K562 (cell line): ENCODE measurements around the gene UTP20. TPM values are rescaled to one million over a fixed set of nuclear protein-coding genes. Genes with fewer than 3 reads are reported as not detected.

Experiments used
- ATAC-seq: fragments of 200-7000 bp; cut with Tn5 transposase; 3 replicates; pipeline ENCODE4 v1.9.1; 2020; ENCODE audit warnings: moderate library complexity
- BruUV-seq: library from RNA; stranded (reverse); fragments of 400-500 nt; replicated peaks from 2 replicates; lab custom pipeline; 2021; lab: Mats Ljungman, UMichigan
- CTCF ChIA-PET: fragments of 300-600 bp; formaldehyde crosslinking; extraction: SDS; loops from one replicate; lab custom pipeline; 2021; ENCODE audit warnings: low intra/inter-chr PET ratio; lab: Yijun Ruan, JAX
- POLR2A ChIA-PET: fragments of 300-600, 350-650 bp; sonication (Branson Sonifier 250); formaldehyde crosslinking; extraction: SDS; loops from one replicate; lab custom pipeline; 2021; ENCODE audit warnings: antibody characterized with exemption, inconsistent platforms; lab: Yijun Ruan, JAX
- DNase-seq, 4 experiments: peaks; one replicate each; pipeline versions ENCODE4 v3.0.0 to v3.0.0-alpha.2; 2011 to 2018; ENCODE audit warnings: low spot score in 3 of 4, mixed read lengths in 3 of 4; ENCODE audit errors: extremely low read depth in 1 of 4
- FAIRE-seq: peaks from 2 replicates; lab custom pipeline; 2011; peaks lifted over from hg19 to GRCh38; lab: Jason Lieb, UNC
- H2AFZ ChIP-seq: 2 replicates; pipeline ENCODE4 v1.6.0; 2011; ENCODE audit warnings: low read depth, low read length, control low read depth, inconsistent platforms
- H3K27ac ChIP-seq: fragments of 200-600 bp; 3 replicates; pipeline ENCODE4 v1.8.0; 2011; ENCODE audit warnings: low read depth, mild to moderate bottlenecking, control low read depth, inconsistent platforms, low read length, moderate library complexity, mixed read lengths; ENCODE audit errors: extremely low read depth
- H3K27me3 ChIP-seq, 2 experiments: fragments of 300-600 bp in 1 of 2; 2 replicates in 1 of 2; 3 replicates in 1 of 2; pipeline versions ENCODE4 v1.6.0 to v1.8.0; 2011; ENCODE audit warnings: inconsistent platforms in 2 of 2, low read length in 2 of 2, mild to moderate bottlenecking in 1 of 2, mixed read lengths in 1 of 2, moderate library complexity in 1 of 2; ENCODE audit not compliant: control insufficient read depth in 2 of 2, insufficient read depth in 2 of 2
- H3K36me3 ChIP-seq: fragments of 300-600 bp; 3 replicates; pipeline ENCODE4 v1.8.0; 2011; ENCODE audit warnings: mild to moderate bottlenecking, low read length, inconsistent platforms; ENCODE audit not compliant: control insufficient read depth, insufficient read depth
- H3K4me1 ChIP-seq, 2 experiments: fragments of 200-600 bp in 1 of 2; replicated peaks in 1 of 2; 2 replicates in 1 of 2; 3 replicates in 1 of 2; pipeline versions ENCODE4 v1.5.1 to v1.8.0; 2011; ENCODE audit warnings: inconsistent platforms in 2 of 2, low read length in 2 of 2, mild to moderate bottlenecking in 1 of 2, mixed read lengths in 1 of 2, moderate library complexity in 1 of 2; ENCODE audit not compliant: control insufficient read depth in 2 of 2, insufficient read depth in 2 of 2
- H3K4me2 ChIP-seq: 2 replicates; pipeline ENCODE4 v1.6.1; 2011; ENCODE audit warnings: low read length, control low read depth, inconsistent platforms, mixed read lengths; ENCODE audit not compliant: insufficient read depth
- H3K4me3 ChIP-seq: fragments of 200-600 bp; sonication (generic), shearing (Covaris generic); 2 replicates; pipeline ENCODE4 v1.5.1; 2016; ENCODE audit warnings: control low read depth, inconsistent platforms
- H3K79me2 ChIP-seq: fragments of 200-600 bp; 3 replicates; pipeline ENCODE4 v1.8.0; 2011; ENCODE audit warnings: low read length, inconsistent platforms; ENCODE audit not compliant: control insufficient read depth, insufficient read depth
- H3K9ac ChIP-seq, 2 experiments: 2 replicates each; pipeline versions ENCODE4 v1.6.0 to v1.6.1; 2011; ENCODE audit warnings: low read depth in 2 of 2, low read length in 2 of 2, control low read depth in 1 of 2, inconsistent platforms in 1 of 2, mild to moderate bottlenecking in 1 of 2, mixed read lengths in 1 of 2; ENCODE audit not compliant: insufficient read depth in 1 of 2
- H3K9me1 ChIP-seq: one replicate; pipeline ENCODE4 v1.6.0; 2011; ENCODE audit warnings: inconsistent platforms, mild to moderate bottlenecking, low read length, moderate library complexity; ENCODE audit not compliant: control insufficient read depth, insufficient read depth
- H3K9me3 ChIP-seq: replicated peaks from 2 replicates; pipeline ENCODE4 v1.5.1; 2011; ENCODE audit warnings: low read depth, low read length, inconsistent platforms; ENCODE audit not compliant: control insufficient read depth, insufficient read depth
- H4K20me1 ChIP-seq: replicated peaks from 2 replicates; pipeline ENCODE4 v1.6.1; 2011; ENCODE audit warnings: low read length, inconsistent platforms, mixed read lengths; ENCODE audit not compliant: control insufficient read depth, insufficient read depth
- ADNP ChIP-seq: fragments of 200-800 bp; sonication (Bioruptor generic); IDR thresholded peaks from 2 replicates; pipeline ENCODE4 v1.6.1; 2016; ENCODE audit warnings: missing genetic modification characterization, missing compliant biosample characterization
- E2F6 ChIP-seq, 2 experiments: IDR thresholded peaks; 2 replicates each; pipeline ENCODE4 v1.6.1; 2011; ENCODE audit warnings: borderline replicate concordance in 1 of 2, control low read depth in 1 of 2, low read depth in 1 of 2, low read length in 1 of 2, mild to moderate bottlenecking in 1 of 2, mixed read lengths in 1 of 2, moderate library complexity in 1 of 2; ENCODE audit not compliant: insufficient read depth in 1 of 2, insufficient read length in 1 of 2, poor library complexity in 1 of 2, severe bottlenecking in 1 of 2; ENCODE audit errors: extremely low read depth in 1 of 2
- HLTF ChIP-seq: fragments of 450-650 bp; IDR thresholded peaks from 2 replicates; pipeline ENCODE4 v1.6.1; 2016
- HNRNPH1 ChIP-seq: fragments of 200-400 bp; formaldehyde crosslinking; optimal IDR thresholded peaks from 2 replicates; pipeline ENCODE3; 2017; ENCODE audit warnings: low read depth, mild to moderate bottlenecking, low read length, moderate library complexity
- KLF13 ChIP-seq: fragments of 450-650 bp; IDR thresholded peaks from 2 replicates; pipeline ENCODE4 v1.6.1; 2016; ENCODE audit warnings: missing genetic modification characterization, low read depth, mild to moderate bottlenecking, missing compliant biosample characterization, moderate library complexity, borderline replicate concordance
- POLR2AphosphoS2 ChIP-seq: IDR thresholded peaks from 2 replicates; pipeline ENCODE4 v1.6.1; 2012; ENCODE audit warnings: low read length, improper control_type of control experiment
- POLR2H ChIP-seq: IDR thresholded peaks from 2 replicates; pipeline ENCODE4 v1.6.1; 2016; ENCODE audit warnings: missing genetic modification characterization, low read depth, mild to moderate bottlenecking, control low read depth, missing compliant biosample characterization, moderate library complexity
- STAT5A ChIP-seq: IDR thresholded peaks from 2 replicates; pipeline ENCODE4 v1.6.1; 2012; ENCODE audit warnings: low read length, inconsistent platforms, borderline replicate concordance
- TCF7L2 ChIP-seq: fragments of 150-350 bp; IDR thresholded peaks from 2 replicates; pipeline ENCODE4 v1.6.1; 2016; ENCODE audit warnings: low read depth, mild to moderate bottlenecking, low read length, moderate library complexity
- ZNF134 ChIP-seq: fragments of 250-450 bp; sonication (Bioruptor Pico); conservative IDR thresholded peaks from 2 replicates; pipeline ENCODE4 v1.4.0; 2020
- ZNF586 ChIP-seq: fragments of 450-650 bp; formaldehyde crosslinking; conservative IDR thresholded peaks from 2 replicates; pipeline ENCODE4 v1.4.0; 2020; ENCODE audit warnings: mild to moderate bottlenecking, moderate library complexity
- ZNF740 ChIP-seq, 3 experiments: fragments of 200-800 bp in 1 of 3; sonication (Bioruptor generic) in 1 of 3; sonication (generic) in 1 of 3; formaldehyde crosslinking in 1 of 3; IDR thresholded peaks; 2 replicates each; pipeline versions ENCODE4 v1.6.1 to v1.8.0; 2016 to 2022; ENCODE audit warnings: mild to moderate bottlenecking in 2 of 3, missing compliant biosample characterization in 2 of 3, missing genetic modification characterization in 2 of 3, missing genetic modification reagents in 1 of 3
- WGBS: fragments of 100-300 bp; shearing (Covaris generic); methylation state at CpG from one replicate; pipeline ENCODE4 v1.1.6; 2016; ENCODE audit warnings: low coverage, mixed read lengths; ENCODE audit not compliant: insufficient coverage; ENCODE audit errors: missing lambda C conversion rate; 5-methylcytosine and 5-hydroxymethylcytosine counted together
- in situ Hi-C: fragments of 300-500 bp; cut with MboI; formaldehyde crosslinking; loops from 4 replicates; pipeline ENCODE4 v1.15.0; 2018; ENCODE audit warnings: inconsistent platforms, mixed read lengths
- intact Hi-C: fragments of 100-400 bp; cut with micrococcal nuclease; formaldehyde crosslinking; loops from 2 replicates; pipeline ENCODE4 v1.14.2; 2022
- polyA plus RNA-seq, 8 experiments: library from polyadenylated mRNA; depleted of rRNA in 4 of 8; stranded (reverse) in 5 of 8; unstranded in 3 of 8; fragments of >200 nt; fragmentation: Nextera tagmentation in 2 of 8; fragmentation: Illumina TruSeq in 1 of 8; extraction: Ambion mirVana in 2 of 8; extraction: Trizol in 1 of 8; gene quantifications; 2 replicates each; pipeline versions ENCODE4 v1.2.1 to v1.2.3, GENCODE V29; 2011 to 2014; ENCODE audit warnings: inconsistent platforms in 1 of 8, missing spikeins in 1 of 8
- total RNA-seq, 7 experiments: library from RNA; depleted of rRNA in 6 of 7; stranded (reverse); fragments of >200 nt in 6 of 7; fragmentation: Illumina TruSeq in 2 of 7; extraction: Trizol in 2 of 7; gene quantifications; 2 replicates each; pipeline versions ENCODE4 v1.2.1 to v1.2.3, GENCODE V29; 2011 to 2021; ENCODE audit warnings: low replicate concordance in 1 of 7
- TF ChIP-seq, protein P1 (sequence below): fragments of 450-650 bp; IDR thresholded peaks from 2 replicates; pipeline ENCODE4 v1.6.1; 2016; ENCODE audit warnings: missing biosample characterization, missing genetic modification characterization

The UTP20 gene
- total and polyA plus RNA-seq, 9 of the 15 experiments (the other 6 are each of a cell fraction or from before 2014, with no cell fraction given): 4.3 to 41.3 (median 20.7) TPM

GRCh38 chr12:101330631-101331030, 50.7 kb downstream of the UTP20 start:
- no peak for FAIRE-seq
- ATAC-seq: no peak
- Histone ChIP-seq H3K27ac (no peak overlapping the region), H3K4me2 (no peak overlapping the region), H2AFZ (no peak overlapping the region), H3K79me2 (no peaks in the 10 kb centered on the region), H3K9me1 (no peaks in the 10 kb centered on the region), H3K27me3 (no peaks in the 10 kb centered on the region), H3K9ac (no peak overlapping the region), H3K36me3 (peaks cover 64% of the 10 kb centered on the region)
- BruUV-seq: no TSS peak
- ChIA-PET POLR2A (no interaction called here), CTCF (no interaction called here)
- DNase-seq: no peak
- 100% methylated on average over 1 of the region's 1 CpG for WGBS
- in situ Hi-C loops: no loop called here
- intact Hi-C loops: no loop called here
- TF ChIP-seq TCF7L2 (no peak), HLTF (no peak), ZNF586 (CRISPR knock-in tag) (no peak), KLF13 (tag) (no peak), ADNP (tag) (no peak), STAT5A (no peak), E2F6 (IDR thresholded peaks at IDR 0.05; ENCODE audit: borderline replicate concordance in 1 of 2, extremely low read depth in 1 of 2, insufficient read depth in 1 of 2, insufficient read length in 1 of 2, low read depth in 1 of 2, low read length in 1 of 2, poor library complexity in 1 of 2, severe bottlenecking in 1 of 2) (no peak), POLR2AphosphoS2 (no peak), POLR2H (tag) (no peak), ZNF134 (CRISPR knock-in tag) (no peak), ZNF740 (CRISPR knock-in tag; IDR thresholded peaks at IDR 0.05) (no peak), ZNF740 (tag; IDR thresholded peaks at IDR 0.05) (no peak), HNRNPH1 (no peak)
- TF ChIP-seq, protein P1, sequence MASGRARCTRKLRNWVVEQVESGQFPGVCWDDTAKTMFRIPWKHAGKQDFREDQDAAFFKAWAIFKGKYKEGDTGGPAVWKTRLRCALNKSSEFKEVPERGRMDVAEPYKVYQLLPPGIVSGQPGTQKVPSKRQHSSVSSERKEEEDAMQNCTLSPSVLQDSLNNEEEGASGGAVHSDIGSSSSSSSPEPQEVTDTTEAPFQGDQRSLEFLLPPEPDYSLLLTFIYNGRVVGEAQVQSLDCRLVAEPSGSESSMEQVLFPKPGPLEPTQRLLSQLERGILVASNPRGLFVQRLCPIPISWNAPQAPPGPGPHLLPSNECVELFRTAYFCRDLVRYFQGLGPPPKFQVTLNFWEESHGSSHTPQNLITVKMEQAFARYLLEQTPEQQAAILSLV: no peak
- TF ChIP-seq, all 486 proteins: peak for 0
- H4K20me1 ChIP-seq: no peaks in the 10 kb centered on the region
- no peaks in the 10 kb centered on the region for H3K4me1 ChIP-seq
- H3K9me3 ChIP-seq: no peaks in the 10 kb centered on the region
- H3K4me3 ChIP-seq: no peak overlapping the region
